Activated CD8-positive, alpha-beta T cell treated with anti-CD3 and anti-CD28 coated beads for 36 hours (primary cell): ENCODE data around the gene SMLR1. TPM values are rescaled to one million over a fixed set of nuclear protein-coding genes. Genes with fewer than 3 reads are reported as not detected.

Experiments used
- ATAC-seq: fragments of 200-7000 bp; cut with Tn5 transposase; one replicate; pipeline ENCODE4 v1.10.0; 2021; ENCODE audit warnings: mild to moderate bottlenecking, moderate library complexity
- CTCF ChIA-PET: fragments of 350-600 bp; sonication (Branson Sonifier 250); formaldehyde crosslinking; loops from one replicate; lab custom pipeline; 2021; ENCODE audit warnings: antibody characterized with exemption; lab: Charles Lee
- POLR2A ChIA-PET: fragments of 350-600 bp; sonication (Branson Sonifier 250); formaldehyde crosslinking; loops from one replicate; lab custom pipeline; 2021; ENCODE audit warnings: antibody characterized with exemption; lab: Charles Lee
- DNase-seq: peaks from one replicate; pipeline ENCODE4 v3.0.0-alpha.2; 2020
- H3K27ac Mint-ChIP-seq: one replicate; pipeline ENCODE4 v1.8.0; 2021; ENCODE audit warnings: mild to moderate bottlenecking, mixed read lengths
- H3K27me3 Mint-ChIP-seq: one replicate; pipeline ENCODE4 v1.8.0; 2021; ENCODE audit warnings: mixed read lengths
- H3K36me3 Mint-ChIP-seq: one replicate; pipeline ENCODE4 v1.8.0; 2021; ENCODE audit warnings: low read depth, mixed read lengths
- H3K4me1 Mint-ChIP-seq: one replicate; pipeline ENCODE4 v1.8.0; 2021; ENCODE audit warnings: low read depth, mixed read lengths
- H3K4me3 Mint-ChIP-seq: one replicate; pipeline ENCODE4 v1.8.0; 2021; ENCODE audit warnings: mild to moderate bottlenecking, moderate library complexity, mixed read lengths
- H3K9me3 Mint-ChIP-seq: one replicate; pipeline ENCODE4 v1.8.0; 2021; ENCODE audit warnings: mixed read lengths
- CTCF ChIP-seq: fragments of 200-600 bp; IDR thresholded peaks from one replicate; pipeline ENCODE4 v1.8.0; 2022; ENCODE audit warnings: antibody characterized with exemption, mild to moderate bottlenecking
- intact Hi-C: fragments of 100-400 bp; cut with micrococcal nuclease; formaldehyde crosslinking; loops from one replicate; pipeline ENCODE4 v1.10.0; 2022
- total RNA-seq, 2 experiments: library from RNA; stranded (reverse); gene quantifications; one replicate each; pipeline ENCODE4 v1.2.3, GENCODE V29; 2021

The SMLR1 gene
- total RNA-seq, 2 experiments from 2014 or later, result not detected

- intact Hi-C loops, result loop anchor here (2.0 kb wide), 1 partner anchor 521 kb away; no protein-coding TSS in a partner anchor
- H3K4me3 Mint-ChIP-seq, result no peak overlapping the region
- ChIA-PET CTCF (interaction anchor here (0.6 to 1.3 kb wide), 8 partner anchors 9 to 1237 kb away, joined by 3 to 5 read pairs (median 3); no protein-coding TSS in a partner anchor), POLR2A (no interaction called here)
- ATAC-seq (peak; percentile 76), DNase-seq (no peak)
- H3K4me1 Mint-ChIP-seq, result peaks cover 1% of the 10 kb centered on the region
- no peaks in the 10 kb centered on the region for H3K36me3 Mint-ChIP-seq
- peak; percentile 46 for TF ChIP-seq CTCF
- H3K27me3 Mint-ChIP-seq, result no peaks in the 10 kb centered on the region
- H3K27ac Mint-ChIP-seq, result no peak overlapping the region
- no peaks in the 10 kb centered on the region for H3K9me3 Mint-ChIP-seq
These were observed 16.5 kb downstream of the SMLR1 start for GRCh38 chr6:130843575-130844320.

DNA sequence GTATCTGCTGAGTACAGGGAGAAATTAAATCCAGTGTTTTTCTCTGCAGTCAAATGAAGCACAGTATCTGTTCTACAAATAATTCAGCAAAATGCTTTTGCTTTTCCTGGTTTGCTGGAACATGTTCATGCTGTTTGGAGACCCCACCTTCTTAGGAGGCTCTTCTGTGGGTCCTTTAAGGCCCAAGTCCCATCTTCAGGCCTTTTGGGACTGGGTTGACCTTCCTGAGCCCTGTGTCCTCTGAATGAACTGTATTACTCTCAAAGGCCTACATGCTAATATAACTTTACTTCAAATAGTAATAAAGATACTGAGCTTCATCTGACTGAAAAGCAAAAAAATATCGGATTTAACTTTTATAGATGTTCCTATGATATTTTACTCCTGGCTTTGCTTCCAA lies 19.3 kb downstream of the SMLR1 start:
- no peaks in the 10 kb centered on the region for H3K9me3 Mint-ChIP-seq
- peaks cover 3% of the 10 kb centered on the region for H3K4me1 Mint-ChIP-seq
- ChIA-PET POLR2A (no interaction called here), CTCF (interaction anchor here (1.4 to 1.7 kb wide), 3 partner anchors 146 to 552 kb away, joined by 4 read pairs; no protein-coding TSS in a partner anchor)
- TF ChIP-seq CTCF, result no peak
- H3K27ac Mint-ChIP-seq, result no peak overlapping the region
- no peak overlapping the region for H3K4me3 Mint-ChIP-seq
- intact Hi-C loops, result no loop called here
- no peaks in the 10 kb centered on the region for H3K27me3 Mint-ChIP-seq
- no peak for DNase-seq
- no peaks in the 10 kb centered on the region for H3K36me3 Mint-ChIP-seq
- ATAC-seq, result no peak

GRCh38 chr6:130847001-130847910 lies 20.1 kb downstream of the SMLR1 start:
- intact Hi-C loops, result no loop called here
- DNase-seq (no peak), ATAC-seq (no peak)
- ChIA-PET CTCF (interaction anchor here (1.0 kb wide), 1 partner anchor 526 kb away, joined by 4 read pairs; no protein-coding TSS in a partner anchor), POLR2A (no interaction called here)
- Mint-ChIP-seq H3K4me3 (no peak overlapping the region), H3K36me3 (no peaks in the 10 kb centered on the region), H3K27ac (no peak overlapping the region), H3K27me3 (no peaks in the 10 kb centered on the region), H3K9me3 (no peaks in the 10 kb centered on the region), H3K4me1 (peaks cover 3% of the 10 kb centered on the region)
- no peak for TF ChIP-seq CTCF

DNA sequence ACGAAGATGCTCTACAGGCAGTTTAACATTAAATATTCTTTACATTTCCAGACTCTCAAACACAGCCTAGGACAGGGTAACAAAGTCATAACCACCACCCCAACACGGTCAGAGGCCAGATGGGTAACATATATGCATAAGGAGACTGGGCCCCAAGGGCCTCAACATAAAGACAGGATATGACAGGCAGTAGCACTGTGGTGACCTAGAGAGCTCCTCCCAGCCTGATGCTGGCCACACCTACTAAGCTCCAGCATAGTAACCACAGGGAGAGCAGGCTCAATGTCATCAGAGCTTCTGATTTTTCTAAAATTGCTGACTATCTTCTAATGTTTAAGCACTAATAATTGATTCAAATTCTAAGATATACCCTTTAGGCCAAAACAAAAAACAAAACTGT lies 21.7 kb downstream of the SMLR1 start:
- H3K4me1 Mint-ChIP-seq, result peaks cover 3% of the 10 kb centered on the region

More for the DNA sequence above, 21.7 kb downstream of the SMLR1 start:
- ATAC-seq (peak; percentile 100), DNase-seq (peak; percentile 64)
- H3K36me3 Mint-ChIP-seq, result no peaks in the 10 kb centered on the region
- no peak for TF ChIP-seq CTCF
- POLR2A ChIA-PET, result no interaction called here
- no peaks in the 10 kb centered on the region for H3K27me3 Mint-ChIP-seq
- no peaks in the 10 kb centered on the region for H3K9me3 Mint-ChIP-seq
- H3K4me3 Mint-ChIP-seq, result no peak overlapping the region
- no peak overlapping the region for H3K27ac Mint-ChIP-seq
- CTCF ChIA-PET, result no interaction called here
- intact Hi-C loops, result no loop called here
